DMS153 (cell line): ENCODE data around the gene PLXDC2.
A peak's percentile ranks its signal among the peaks of the same experiment; 100 is the strongest.

Experiments
- DNase-seq: peaks from one replicate; lab custom pipeline; 2025; lab: John Stamatoyannopoulos, UW

PLXDC2 gene

GRCh38 chr10:19815731-19816410 is 361 bp upstream of the PLXDC2 start:
- DNase-seq: no peak

GRCh38 chr10:19817231-19817933 is 1.1 kb downstream of the PLXDC2 start:
- DNase-seq: no peak

GRCh38 chr10:19818876-19819275 is 2.6 kb downstream of the PLXDC2 start:
- DNase-seq: no peak

GRCh38 chr10:19819419-19820033 is 3.3 kb downstream of the PLXDC2 start:
- DNase-seq: peak; percentile 12

- no peak for DNase-seq
These were observed 8.4 kb downstream of the PLXDC2 start for GRCh38 chr10:19824381-19825342.

- no peak for DNase-seq
These were observed 9.5 kb downstream of the PLXDC2 start for GRCh38 chr10:19825700-19826099.

GRCh38 chr10:19826712-19827111 is 10.5 kb downstream of the PLXDC2 start:
- no peak for DNase-seq

- no peak for DNase-seq
These were observed 12.2 kb downstream of the PLXDC2 start for GRCh38 chr10:19828278-19829049.

- no peak for DNase-seq
These were observed 16.5 kb downstream of the PLXDC2 start for GRCh38 chr10:19832699-19833098.

- no peak for DNase-seq
These were observed 17.1 kb downstream of the PLXDC2 start for GRCh38 chr10:19833170-19833824.

- DNase-seq: no peak
These were observed 19.7 kb downstream of the PLXDC2 start for GRCh38 chr10:19835952-19836351.

- DNase-seq: no peak
These were observed 22.9 kb downstream of the PLXDC2 start for GRCh38 chr10:19839090-19839489.

GRCh38 chr10:19839552-19839951 is 23.3 kb downstream of the PLXDC2 start:
- DNase-seq: no peak

- no peak for DNase-seq
These were observed 24.5 kb downstream of the PLXDC2 start for GRCh38 chr10:19840776-19841175.

GRCh38 chr10:19843487-19843886 is 27.3 kb downstream of the PLXDC2 start:
- DNase-seq: no peak

- no peak for DNase-seq
These were observed 29.5 kb downstream of the PLXDC2 start for GRCh38 chr10:19845503-19846368.

- no peak for DNase-seq
These were observed 31.1 kb downstream of the PLXDC2 start for GRCh38 chr10:19847321-19847720.

GRCh38 chr10:19848226-19848985 is 32.2 kb downstream of the PLXDC2 start:
- no peak for DNase-seq

GRCh38 chr10:19853831-19854230 is 37.6 kb downstream of the PLXDC2 start:
- no peak for DNase-seq
